K562 (cell line): ENCODE results near the gene PTPN13. TPM values are rescaled to one million over a fixed set of nuclear protein-coding genes. Genes with fewer than 3 reads are reported as not detected.

Experiments
- ATAC-seq: fragments of 200-7000 bp; cut with Tn5 transposase; 3 replicates; pipeline ENCODE4 v1.9.1; 2020; ENCODE audit warnings: moderate library complexity
- BruUV-seq: library from RNA; stranded (reverse); fragments of 400-500 nt; replicated peaks from 2 replicates; lab custom pipeline; 2021; lab: Mats Ljungman, UMichigan
- CTCF ChIA-PET: fragments of 300-600 bp; formaldehyde crosslinking; extraction: SDS; loops from one replicate; lab custom pipeline; 2021; ENCODE audit warnings: low intra/inter-chr PET ratio; lab: Yijun Ruan, JAX
- POLR2A ChIA-PET: fragments of 300-600, 350-650 bp; sonication (Branson Sonifier 250); formaldehyde crosslinking; extraction: SDS; loops from one replicate; lab custom pipeline; 2021; ENCODE audit warnings: antibody characterized with exemption, inconsistent platforms; lab: Yijun Ruan, JAX
- DNase-seq, 4 experiments: peaks; one replicate each; pipeline versions ENCODE4 v3.0.0 to v3.0.0-alpha.2; 2011 to 2018; ENCODE audit warnings: low spot score in 3 of 4, mixed read lengths in 3 of 4; ENCODE audit errors: extremely low read depth in 1 of 4
- FAIRE-seq: peaks from 2 replicates; lab custom pipeline; 2011; peaks lifted over from hg19 to GRCh38; lab: Jason Lieb, UNC
- H2AFZ ChIP-seq: 2 replicates; pipeline ENCODE4 v1.6.0; 2011; ENCODE audit warnings: low read depth, low read length, control low read depth, inconsistent platforms
- H3K27ac ChIP-seq: fragments of 200-600 bp; 3 replicates; pipeline ENCODE4 v1.8.0; 2011; ENCODE audit warnings: low read depth, mild to moderate bottlenecking, control low read depth, inconsistent platforms, low read length, moderate library complexity, mixed read lengths; ENCODE audit errors: extremely low read depth
- H3K27me3 ChIP-seq, 2 experiments: fragments of 300-600 bp in 1 of 2; 2 replicates in 1 of 2; 3 replicates in 1 of 2; pipeline versions ENCODE4 v1.6.0 to v1.8.0; 2011; ENCODE audit warnings: inconsistent platforms in 2 of 2, low read length in 2 of 2, mild to moderate bottlenecking in 1 of 2, mixed read lengths in 1 of 2, moderate library complexity in 1 of 2; ENCODE audit not compliant: control insufficient read depth in 2 of 2, insufficient read depth in 2 of 2
- H3K36me3 ChIP-seq: fragments of 300-600 bp; 3 replicates; pipeline ENCODE4 v1.8.0; 2011; ENCODE audit warnings: mild to moderate bottlenecking, low read length, inconsistent platforms; ENCODE audit not compliant: control insufficient read depth, insufficient read depth
- H3K4me1 ChIP-seq, 2 experiments: fragments of 200-600 bp in 1 of 2; replicated peaks in 1 of 2; 2 replicates in 1 of 2; 3 replicates in 1 of 2; pipeline versions ENCODE4 v1.5.1 to v1.8.0; 2011; ENCODE audit warnings: inconsistent platforms in 2 of 2, low read length in 2 of 2, mild to moderate bottlenecking in 1 of 2, mixed read lengths in 1 of 2, moderate library complexity in 1 of 2; ENCODE audit not compliant: control insufficient read depth in 2 of 2, insufficient read depth in 2 of 2
- H3K4me2 ChIP-seq: 2 replicates; pipeline ENCODE4 v1.6.1; 2011; ENCODE audit warnings: low read length, control low read depth, inconsistent platforms, mixed read lengths; ENCODE audit not compliant: insufficient read depth
- H3K4me3 ChIP-seq: fragments of 200-600 bp; sonication (generic), shearing (Covaris generic); 2 replicates; pipeline ENCODE4 v1.5.1; 2016; ENCODE audit warnings: control low read depth, inconsistent platforms
- H3K79me2 ChIP-seq: fragments of 200-600 bp; 3 replicates; pipeline ENCODE4 v1.8.0; 2011; ENCODE audit warnings: low read length, inconsistent platforms; ENCODE audit not compliant: control insufficient read depth, insufficient read depth
- H3K9ac ChIP-seq, 2 experiments: 2 replicates each; pipeline versions ENCODE4 v1.6.0 to v1.6.1; 2011; ENCODE audit warnings: low read depth in 2 of 2, low read length in 2 of 2, control low read depth in 1 of 2, inconsistent platforms in 1 of 2, mild to moderate bottlenecking in 1 of 2, mixed read lengths in 1 of 2; ENCODE audit not compliant: insufficient read depth in 1 of 2
- H3K9me1 ChIP-seq: one replicate; pipeline ENCODE4 v1.6.0; 2011; ENCODE audit warnings: inconsistent platforms, mild to moderate bottlenecking, low read length, moderate library complexity; ENCODE audit not compliant: control insufficient read depth, insufficient read depth
- H3K9me3 ChIP-seq: replicated peaks from 2 replicates; pipeline ENCODE4 v1.5.1; 2011; ENCODE audit warnings: low read depth, low read length, inconsistent platforms; ENCODE audit not compliant: control insufficient read depth, insufficient read depth
- H4K20me1 ChIP-seq: replicated peaks from 2 replicates; pipeline ENCODE4 v1.6.1; 2011; ENCODE audit warnings: low read length, inconsistent platforms, mixed read lengths; ENCODE audit not compliant: control insufficient read depth, insufficient read depth
- CREM ChIP-seq: IDR thresholded peaks from 2 replicates; pipeline ENCODE4 v1.6.1; 2014; ENCODE audit warnings: antibody characterized with exemption, low read depth
- ELF4 ChIP-seq: fragments of 450-650 bp; formaldehyde crosslinking; IDR thresholded peaks from 2 replicates; pipeline ENCODE4 v1.4.0; 2022; ENCODE audit warnings: missing genetic modification characterization
- ETS2 ChIP-seq: IDR thresholded peaks from 2 replicates; pipeline ENCODE4 v1.6.1; 2016; ENCODE audit warnings: borderline replicate concordance, missing genetic modification characterization, mild to moderate bottlenecking, moderate library complexity, missing compliant biosample characterization; ENCODE audit not compliant: poor library complexity, severe bottlenecking
- GATA2 ChIP-seq: sonication (generic); formaldehyde crosslinking; IDR thresholded peaks from 2 replicates; pipeline ENCODE4 v1.4.0; 2020; ENCODE audit warnings: mild to moderate bottlenecking, missing genetic modification reagents
- HEY1 ChIP-seq: fragments of 250-450 bp; sonication (Bioruptor Pico); IDR thresholded peaks from 2 replicates; pipeline ENCODE4 v1.5.0; 2020; ENCODE audit warnings: mild to moderate bottlenecking, moderate library complexity, borderline replicate concordance
- HNRNPK ChIP-seq: fragments of 200-400 bp; formaldehyde crosslinking; IDR thresholded peaks from one replicate; pipeline ENCODE4 v1.6.1; 2018; ENCODE audit warnings: mild to moderate bottlenecking, low read depth, low read length; ENCODE audit not compliant: poor library complexity, severe bottlenecking
- ILF3 ChIP-seq: fragments of 450-650 bp; IDR thresholded peaks from 2 replicates; pipeline ENCODE4 v1.6.1; 2018; ENCODE audit warnings: antibody characterized with exemption, mild to moderate bottlenecking, moderate library complexity, borderline replicate concordance
- SFPQ ChIP-seq: fragments of 200-400 bp; formaldehyde crosslinking; IDR thresholded peaks from 2 replicates; pipeline ENCODE4 v1.6.1; 2017; ENCODE audit warnings: mild to moderate bottlenecking, low read depth, low read length, moderate library complexity
- SPI1 ChIP-seq: IDR thresholded peaks from 2 replicates; pipeline ENCODE4 v1.6.1; 2011; ENCODE audit warnings: low read depth, low read length, control low read depth, borderline replicate concordance
- SRSF1 ChIP-seq: fragments of 200-400 bp; formaldehyde crosslinking; IDR thresholded peaks from 2 replicates; pipeline ENCODE4 v1.6.1; 2017; ENCODE audit warnings: mild to moderate bottlenecking, low read depth, low read length, moderate library complexity
- SRSF3 ChIP-seq: fragments of 200-400 bp; formaldehyde crosslinking; IDR thresholded peaks from 2 replicates; pipeline ENCODE4 v1.6.1; 2016; ENCODE audit warnings: mild to moderate bottlenecking, low read length, moderate library complexity; ENCODE audit not compliant: insufficient read depth
- XRCC3 ChIP-seq: fragments of 450-650 bp; IDR thresholded peaks from 2 replicates; pipeline ENCODE4 v1.6.1; 2017; ENCODE audit warnings: mild to moderate bottlenecking, moderate library complexity
- ZC3H4 ChIP-seq: sonication (generic); formaldehyde crosslinking; IDR thresholded peaks from 2 replicates; pipeline ENCODE4 v1.9.0; 2021; ENCODE audit warnings: missing genetic modification reagents, borderline replicate concordance
- ZNF184 ChIP-seq: sonication (generic); formaldehyde crosslinking; IDR thresholded peaks from 2 replicates; pipeline ENCODE4 v1.5.0; 2020; ENCODE audit warnings: missing genetic modification reagents
- ZNF668 ChIP-seq: fragments of 250-450 bp; sonication (Bioruptor Pico); IDR thresholded peaks from 2 replicates; pipeline ENCODE4 v1.8.0; 2022; ENCODE audit warnings: mild to moderate bottlenecking, inconsistent platforms
- WGBS: fragments of 100-300 bp; shearing (Covaris generic); methylation state at CpG from one replicate; pipeline ENCODE4 v1.1.6; 2016; ENCODE audit warnings: low coverage, mixed read lengths; ENCODE audit not compliant: insufficient coverage; ENCODE audit errors: missing lambda C conversion rate; 5-methylcytosine and 5-hydroxymethylcytosine counted together
- in situ Hi-C: fragments of 300-500 bp; cut with MboI; formaldehyde crosslinking; loops from 4 replicates; pipeline ENCODE4 v1.15.0; 2018; ENCODE audit warnings: inconsistent platforms, mixed read lengths
- intact Hi-C: fragments of 100-400 bp; cut with micrococcal nuclease; formaldehyde crosslinking; loops from 2 replicates; pipeline ENCODE4 v1.14.2; 2022
- polyA plus RNA-seq, 8 experiments: library from polyadenylated mRNA; depleted of rRNA in 4 of 8; stranded (reverse) in 5 of 8; unstranded in 3 of 8; fragments of >200 nt; fragmentation: Nextera tagmentation in 2 of 8; fragmentation: Illumina TruSeq in 1 of 8; extraction: Ambion mirVana in 2 of 8; extraction: Trizol in 1 of 8; gene quantifications; 2 replicates each; pipeline versions ENCODE4 v1.2.1 to v1.2.3, GENCODE V29; 2011 to 2014; ENCODE audit warnings: inconsistent platforms in 1 of 8, missing spikeins in 1 of 8
- total RNA-seq, 7 experiments: library from RNA; depleted of rRNA in 6 of 7; stranded (reverse); fragments of >200 nt in 6 of 7; fragmentation: Illumina TruSeq in 2 of 7; extraction: Trizol in 2 of 7; gene quantifications; 2 replicates each; pipeline versions ENCODE4 v1.2.1 to v1.2.3, GENCODE V29; 2011 to 2021; ENCODE audit warnings: low replicate concordance in 1 of 7
- TF ChIP-seq, protein P1 (sequence below): fragments of 150-350 bp; conservative IDR thresholded peaks from 2 replicates; pipeline ENCODE4 v1.6.1; 2014; ENCODE audit warnings: low read length
- TF ChIP-seq, protein P2 (sequence below): sonication (generic); formaldehyde crosslinking; IDR thresholded peaks from 2 replicates; pipeline ENCODE4 v1.8.0; 2022; ENCODE audit warnings: mild to moderate bottlenecking, missing genetic modification reagents
- TF ChIP-seq, protein P3 (sequence below): fragments of 450-650 bp; IDR thresholded peaks from 2 replicates; pipeline ENCODE4 v1.6.1; 2016

The PTPN13 gene
- total and polyA plus RNA-seq, 9 of the 15 experiments (the other 6 are each of a cell fraction or from before 2014, with no cell fraction given): 0.33 TPM; not detected in 8

DNA sequence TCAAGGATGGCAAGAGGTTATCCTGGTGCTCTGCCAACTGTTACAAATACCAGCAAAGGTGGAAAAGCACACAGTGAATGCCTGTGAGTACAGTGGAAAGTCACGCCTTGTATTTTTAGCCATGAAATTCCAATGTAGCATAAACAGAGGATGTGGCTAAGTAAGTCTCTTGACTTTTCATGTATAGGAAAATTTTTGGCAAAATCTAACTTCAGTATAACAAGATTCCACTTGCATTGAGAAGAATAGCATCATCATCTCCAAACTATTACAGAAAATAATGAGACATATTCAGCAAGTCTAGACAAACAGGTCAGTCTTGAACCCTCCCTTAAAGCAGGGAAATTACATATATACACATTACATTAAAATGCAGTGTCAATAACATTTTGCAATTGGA lies 247.2 kb downstream of the PTPN13 start:
- H3K79me2 ChIP-seq: no peaks in the 10 kb centered on the region
- no peak for ATAC-seq
- in situ Hi-C loops (no loop called here), intact Hi-C loops (no loop called here)
- CTCF ChIA-PET: no interaction called here
- H3K4me3 ChIP-seq: no peak overlapping the region
- whole genome bisulfite sequencing: 0% methylated on average over 1 of the region's 1 CpG
- H3K4me2 ChIP-seq: no peak overlapping the region
- H4K20me1 ChIP-seq: no peaks in the 10 kb centered on the region
- no TSS peak for BruUV-seq
- no peak overlapping the region for H3K9ac ChIP-seq
- no peaks in the 10 kb centered on the region for H3K36me3 ChIP-seq
- H3K27ac ChIP-seq: no peak overlapping the region
- POLR2A ChIA-PET: no interaction called here
- no peaks in the 10 kb centered on the region for H3K9me1 ChIP-seq
- H3K4me1 ChIP-seq: no peaks in the 10 kb centered on the region
- peaks cover 3 to 5% of the 10 kb centered on the region in 2 experiments; a peak in 3 of 5 replicates for H3K27me3 ChIP-seq
- no peak overlapping the region for H2AFZ ChIP-seq
- no peaks in the 10 kb centered on the region for H3K9me3 ChIP-seq
- no peak for DNase-seq
- no peak for FAIRE-seq
- TF ChIP-seq HEY1 (CRISPR knock-in tag) (no peak), SRSF3 (no peak), SPI1 (no peak), ELF4 (CRISPR knock-in tag) (no peak), XRCC3 (no peak), HNRNPK (no peak), CREM (no peak), ZNF668 (CRISPR knock-in tag) (no peak), SFPQ (no peak), ZNF184 (CRISPR knock-in tag) (no peak), SRSF1 (no peak), GATA2 (CRISPR knock-in tag) (no peak), ETS2 (tag) (no peak), ZC3H4 (CRISPR knock-in tag) (no peak), ILF3 (no peak)
- TF ChIP-seq, protein P1, sequence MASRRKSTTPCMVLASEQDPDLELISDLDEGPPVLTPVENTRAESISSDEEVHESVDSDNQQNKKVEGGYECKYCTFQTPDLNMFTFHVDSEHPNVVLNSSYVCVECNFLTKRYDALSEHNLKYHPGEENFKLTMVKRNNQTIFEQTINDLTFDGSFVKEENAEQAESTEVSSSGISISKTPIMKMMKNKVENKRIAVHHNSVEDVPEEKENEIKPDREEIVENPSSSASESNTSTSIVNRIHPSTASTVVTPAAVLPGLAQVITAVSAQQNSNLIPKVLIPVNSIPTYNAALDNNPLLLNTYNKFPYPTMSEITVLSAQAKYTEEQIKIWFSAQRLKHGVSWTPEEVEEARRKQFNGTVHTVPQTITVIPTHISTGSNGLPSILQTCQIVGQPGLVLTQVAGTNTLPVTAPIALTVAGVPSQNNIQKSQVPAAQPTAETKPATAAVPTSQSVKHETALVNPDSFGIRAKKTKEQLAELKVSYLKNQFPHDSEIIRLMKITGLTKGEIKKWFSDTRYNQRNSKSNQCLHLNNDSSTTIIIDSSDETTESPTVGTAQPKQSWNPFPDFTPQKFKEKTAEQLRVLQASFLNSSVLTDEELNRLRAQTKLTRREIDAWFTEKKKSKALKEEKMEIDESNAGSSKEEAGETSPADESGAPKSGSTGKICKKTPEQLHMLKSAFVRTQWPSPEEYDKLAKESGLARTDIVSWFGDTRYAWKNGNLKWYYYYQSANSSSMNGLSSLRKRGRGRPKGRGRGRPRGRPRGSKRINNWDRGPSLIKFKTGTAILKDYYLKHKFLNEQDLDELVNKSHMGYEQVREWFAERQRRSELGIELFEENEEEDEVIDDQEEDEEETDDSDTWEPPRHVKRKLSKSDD: no peak
- TF ChIP-seq, protein P2, sequence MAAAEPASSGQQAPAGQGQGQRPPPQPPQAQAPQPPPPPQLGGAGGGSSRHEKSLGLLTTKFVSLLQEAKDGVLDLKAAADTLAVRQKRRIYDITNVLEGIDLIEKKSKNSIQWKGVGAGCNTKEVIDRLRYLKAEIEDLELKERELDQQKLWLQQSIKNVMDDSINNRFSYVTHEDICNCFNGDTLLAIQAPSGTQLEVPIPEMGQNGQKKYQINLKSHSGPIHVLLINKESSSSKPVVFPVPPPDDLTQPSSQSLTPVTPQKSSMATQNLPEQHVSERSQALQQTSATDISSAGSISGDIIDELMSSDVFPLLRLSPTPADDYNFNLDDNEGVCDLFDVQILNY: no peak
- TF ChIP-seq, protein P3, sequence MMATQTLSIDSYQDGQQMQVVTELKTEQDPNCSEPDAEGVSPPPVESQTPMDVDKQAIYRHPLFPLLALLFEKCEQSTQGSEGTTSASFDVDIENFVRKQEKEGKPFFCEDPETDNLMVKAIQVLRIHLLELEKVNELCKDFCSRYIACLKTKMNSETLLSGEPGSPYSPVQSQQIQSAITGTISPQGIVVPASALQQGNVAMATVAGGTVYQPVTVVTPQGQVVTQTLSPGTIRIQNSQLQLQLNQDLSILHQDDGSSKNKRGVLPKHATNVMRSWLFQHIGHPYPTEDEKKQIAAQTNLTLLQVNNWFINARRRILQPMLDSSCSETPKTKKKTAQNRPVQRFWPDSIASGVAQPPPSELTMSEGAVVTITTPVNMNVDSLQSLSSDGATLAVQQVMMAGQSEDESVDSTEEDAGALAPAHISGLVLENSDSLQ: no peak
